HepG2 (cell line): ENCODE results near the gene MLLT1. TPM values are rescaled to one million over a fixed set of nuclear protein-coding genes. Genes with fewer than 3 reads are reported as not detected.

Experiments
- ATAC-seq: fragments of 200-7000 bp; cut with Tn5 transposase; 3 replicates; pipeline ENCODE4 v1.9.1; 2020; ENCODE audit warnings: mild to moderate bottlenecking, moderate library complexity
- BruUV-seq: library from RNA; stranded (reverse); fragments of 400-500 nt; replicated peaks from 2 replicates; lab custom pipeline; 2021; lab: Mats Ljungman, UMichigan
- CTCF ChIA-PET: fragments of 300-600 bp; formaldehyde crosslinking; extraction: SDS; loops from one replicate; lab custom pipeline; 2021; ENCODE audit warnings: low total read pairs, inconsistent platforms, low intra/inter-chr PET ratio; lab: Yijun Ruan, JAX
- POLR2A ChIA-PET: fragments of 350-600 bp; sonication (Branson Sonifier 250); formaldehyde crosslinking; loops from one replicate; lab custom pipeline; 2020; ENCODE audit warnings: antibody characterized with exemption, inconsistent platforms; lab: Yijun Ruan, JAX
- DNase-seq: peaks from one replicate; pipeline ENCODE4 v3.0.0-alpha.2; 2015; ENCODE audit warnings: low spot score
- FAIRE-seq: peaks from 3 replicates; lab custom pipeline; 2011; peaks lifted over from hg19 to GRCh38; lab: Jason Lieb, UNC
- H2AFZ ChIP-seq: one replicate; pipeline ENCODE4 v1.6.1; 2011; ENCODE audit warnings: low read length, inconsistent platforms
- H3K27ac ChIP-seq: fragments of 300-600 bp; 3 replicates; pipeline ENCODE4 v1.8.0; 2011; ENCODE audit warnings: mixed run types, mild to moderate bottlenecking, mixed read lengths, low read length, inconsistent platforms; ENCODE audit not compliant: insufficient read depth; ENCODE audit errors: extremely low read length
- H3K27me3 ChIP-seq, 2 experiments: fragments of 200-600 bp in 1 of 2; 2 replicates in 1 of 2; 3 replicates in 1 of 2; pipeline versions ENCODE4 v1.6.0 to v1.8.0; 2011; ENCODE audit warnings: low read length in 2 of 2, mild to moderate bottlenecking in 2 of 2, moderate library complexity in 2 of 2, inconsistent platforms in 1 of 2; ENCODE audit not compliant: insufficient read depth in 2 of 2, control insufficient read depth in 1 of 2
- H3K36me3 ChIP-seq, 2 experiments: fragments of 200-600 bp in 1 of 2; replicated peaks in 1 of 2; 2 replicates in 1 of 2; 3 replicates in 1 of 2; pipeline versions ENCODE4 v1.5.1 to v1.8.0; 2011; ENCODE audit warnings: low read length in 2 of 2, inconsistent platforms in 1 of 2; ENCODE audit not compliant: insufficient read depth in 2 of 2, control insufficient read depth in 1 of 2
- H3K4me1 ChIP-seq: 2 replicates; pipeline ENCODE4 v1.5.1; 2012; ENCODE audit warnings: low read length, inconsistent platforms; ENCODE audit not compliant: insufficient read depth
- H3K4me2 ChIP-seq: 2 replicates; pipeline ENCODE4 v1.6.0; 2011; ENCODE audit warnings: low read depth, low read length, inconsistent platforms
- H3K4me3 ChIP-seq, 3 experiments: fragments of 200-600 bp in 1 of 3; sonication (generic), shearing (Covaris generic) in 1 of 3; replicated peaks in 1 of 3; 2 replicates each; pipeline ENCODE4 v1.5.1; 2011 to 2016; ENCODE audit warnings: low read length in 3 of 3, inconsistent platforms in 2 of 3, low read depth in 2 of 3, mild to moderate bottlenecking in 2 of 3, control low read depth in 1 of 3, mixed read lengths in 1 of 3; ENCODE audit not compliant: insufficient read depth in 1 of 3
- H3K79me2 ChIP-seq: one replicate; pipeline ENCODE4 v1.6.1; 2011; ENCODE audit warnings: low read length, inconsistent platforms; ENCODE audit not compliant: insufficient read depth
- H3K9ac ChIP-seq: 2 replicates; pipeline ENCODE4 v1.6.0; 2011; ENCODE audit warnings: mild to moderate bottlenecking, low read depth, low read length, inconsistent platforms; ENCODE audit not compliant: insufficient read depth
- H3K9me3 ChIP-seq: 2 replicates; pipeline ENCODE4 v1.5.1; 2012; ENCODE audit warnings: mild to moderate bottlenecking, low read length
- H4K20me1 ChIP-seq: 2 replicates; pipeline ENCODE4 v1.6.0; 2011; ENCODE audit warnings: inconsistent platforms, mild to moderate bottlenecking, low read length, moderate library complexity; ENCODE audit not compliant: insufficient read depth
- JARID2 ChIP-seq: sonication (generic); formaldehyde crosslinking; IDR thresholded peaks from 2 replicates; pipeline ENCODE4 v1.8.1; 2023; ENCODE audit warnings: missing genetic modification reagents, inconsistent platforms; ENCODE audit not compliant: insufficient replicate concordance
- MATR3 ChIP-seq: sonication (generic); formaldehyde crosslinking; IDR thresholded peaks from 2 replicates; pipeline ENCODE4 v1.4.0; 2020; ENCODE audit warnings: missing genetic modification reagents
- ZNF629 ChIP-seq: sonication (generic); formaldehyde crosslinking; conservative IDR thresholded peaks from 2 replicates; pipeline ENCODE4 v1.5.0; 2020; ENCODE audit warnings: missing genetic modification reagents
- ZNF75D ChIP-seq: sonication (generic); formaldehyde crosslinking; IDR thresholded peaks from 2 replicates; pipeline ENCODE4 v1.8.1; 2023; ENCODE audit warnings: missing genetic modification reagents, mild to moderate bottlenecking, borderline replicate concordance
- ZNF780A ChIP-seq: sonication (generic); formaldehyde crosslinking; IDR thresholded peaks from 2 replicates; pipeline ENCODE4 v1.8.0; 2022; ENCODE audit warnings: mild to moderate bottlenecking, missing genetic modification reagents, moderate library complexity
- WGBS: methylation state at CpG from one replicate; pipeline ENCODE4 v1.1.6; 2017; ENCODE audit warnings: low lambda C conversion rate; 5-methylcytosine and 5-hydroxymethylcytosine counted together
- in situ Hi-C: cut with HindIII; loops from 2 replicates; pipeline ENCODE4 v1.10.0; 2017; ENCODE audit warnings: low pct_unique_long_range_greater_than_20kb; ENCODE audit not compliant: extremely low pct_ligation_motif_present
- intact Hi-C: fragments of 100-400 bp; cut with micrococcal nuclease; formaldehyde crosslinking; loops from one replicate; pipeline ENCODE4 v1.10.0; 2022; ENCODE audit not compliant: unreplicated experiment
- polyA plus RNA-seq, 8 experiments: library from polyadenylated mRNA; depleted of rRNA in 3 of 8; stranded (reverse) in 7 of 8; unstranded in 1 of 8; fragments of >200 nt; fragmentation: Illumina TruSeq in 4 of 8; extraction: Trizol in 4 of 8; gene quantifications; 2 replicates each; pipeline versions ENCODE4 v1.2.1 to v1.2.3, GENCODE V29; 2011 to 2016; ENCODE audit warnings: low read depth in 4 of 8, missing spikeins in 1 of 8, mixed read lengths in 1 of 8; ENCODE audit not compliant: insufficient read depth in 1 of 8
- total RNA-seq, 5 experiments: library from RNA; depleted of rRNA; stranded (reverse); fragments of >200 nt; fragmentation: Illumina TruSeq; extraction: Trizol; gene quantifications; 2 replicates each; pipeline ENCODE4 v1.2.3, GENCODE V29; 2016; ENCODE audit warnings: low read depth in 1 of 5

Gene MLLT1
- total and polyA plus RNA-seq, 2 of the 13 experiments (the other 11 are each of a cell fraction or from before 2014, with no cell fraction given), result 11.7 to 12.2 TPM

DNA sequence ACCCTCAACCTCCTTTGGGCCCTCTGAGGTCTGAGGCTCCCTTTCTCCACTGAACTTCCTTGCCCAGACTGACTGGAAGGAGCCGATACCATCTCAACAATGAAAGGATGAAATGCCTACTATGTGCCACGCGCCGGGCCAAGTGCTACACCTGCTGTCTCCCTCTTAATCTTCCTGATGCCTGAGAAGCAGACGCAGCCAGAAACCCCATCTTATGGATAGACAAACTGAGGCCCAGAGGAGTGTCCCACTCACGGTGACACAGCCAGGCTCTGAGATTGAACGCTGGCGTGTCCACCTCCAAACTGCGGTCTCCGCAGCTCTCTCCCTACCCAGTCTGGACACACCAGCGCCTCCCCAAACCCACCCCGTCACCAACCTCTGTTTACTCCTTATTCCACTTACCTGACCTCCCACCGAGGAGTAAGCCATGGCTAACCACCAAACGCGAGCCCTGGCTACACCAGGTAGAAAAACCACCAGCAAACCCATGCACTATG lies 20.9 kb downstream of the MLLT1 start:
- CTCF ChIA-PET, result no interaction called here
- WGBS, result 99% methylated on average over 14 of the region's 15 CpGs
- in situ Hi-C loops, result no loop called here
- Histone ChIP-seq H3K9me3 (no peaks in the 10 kb centered on the region), H3K36me3 (peaks cover 25 to 68% of the 10 kb centered on the region in 2 experiments; a peak in 4 of 5 replicates), H3K4me1 (no peaks in the 10 kb centered on the region), H2AFZ (no peak overlapping the region), H3K9ac (no peak overlapping the region), H4K20me1 (peaks cover 7% of the 10 kb centered on the region; the same call in 1 of the 2 replicates), H3K27ac (no peak overlapping the region), H3K4me3 (no peak overlapping the region), H3K27me3 (no peaks in the 10 kb centered on the region), H3K4me2 (no peak overlapping the region), H3K79me2 (peaks cover 38% of the 10 kb centered on the region)
- TF ChIP-seq ZNF629 (CRISPR knock-in tag), result peak; percentile 79
- TF ChIP-seq JARID2, result no peak
- intact Hi-C loops, result no loop called here
- no peak for ATAC-seq
- FAIRE-seq, result no peak
- POLR2A ChIA-PET, result no interaction called here
- no peak for DNase-seq
- no TSS peak for BruUV-seq

DNA sequence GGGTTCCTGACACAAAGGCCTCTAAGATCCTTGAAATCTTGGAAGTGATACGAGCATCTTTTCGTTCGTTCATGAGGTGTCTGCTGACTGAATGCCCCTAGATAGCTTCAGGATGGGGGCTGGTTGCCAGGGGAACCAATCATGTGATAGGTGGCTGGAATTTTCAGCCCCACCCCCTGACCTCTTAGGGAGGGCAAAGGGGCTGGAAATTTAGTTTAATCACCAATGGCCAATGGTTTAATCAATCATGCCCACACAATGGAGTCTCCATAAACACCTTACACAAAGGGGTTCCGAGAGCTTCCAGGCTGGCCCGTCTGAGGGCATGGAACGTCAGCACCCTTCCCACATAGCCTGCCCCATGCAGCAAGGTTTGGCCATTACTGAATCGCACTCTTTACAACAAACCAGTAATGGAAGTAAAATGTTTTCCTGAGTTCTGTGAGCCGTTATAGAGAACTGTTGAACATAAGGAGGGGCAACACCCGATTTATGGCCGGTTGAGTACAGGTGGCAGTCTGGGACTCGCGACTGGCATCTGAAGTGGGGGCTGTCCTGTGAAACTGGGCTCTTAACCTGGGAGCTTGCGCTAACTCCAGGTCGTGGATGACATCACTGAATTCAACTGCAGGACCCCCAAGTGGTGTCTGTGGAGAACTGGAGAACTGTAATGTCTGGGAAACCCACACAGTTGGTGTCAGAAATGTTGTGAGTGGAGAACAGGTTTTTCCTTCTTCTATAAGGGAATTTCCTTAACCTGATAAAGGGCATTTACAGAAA lies 25.6 kb downstream of the MLLT1 start:
- no peak overlapping the region for H2AFZ ChIP-seq
- H3K79me2 ChIP-seq, result peaks cover 55% of the 10 kb centered on the region
- 85% methylated on average over 14 of the region's 14 CpGs for WGBS
- CTCF ChIA-PET, result no interaction called here
- intact Hi-C loops, result no loop called here
- TF ChIP-seq ZNF75D, result no peak
- no peak for TF ChIP-seq ZNF780A
- no peak for TF ChIP-seq MATR3 (CRISPR knock-in tag)
- DNase-seq (no peak), ATAC-seq (no peak), FAIRE-seq (no peak)
- POLR2A ChIA-PET, result no interaction called here
- H3K9ac ChIP-seq, result no peak overlapping the region
- in situ Hi-C loops, result no loop called here
- H3K36me3 ChIP-seq, result peaks cover 10 to 37% of the 10 kb centered on the region in 2 experiments; a peak in 4 of 5 replicates
- H3K9me3 ChIP-seq, result no peaks in the 10 kb centered on the region
- H3K4me1 ChIP-seq, result peaks cover 17% of the 10 kb centered on the region
- no peaks in the 10 kb centered on the region for H4K20me1 ChIP-seq
- no peak overlapping the region for H3K4me2 ChIP-seq
- H3K27ac ChIP-seq, result no peak overlapping the region
- H3K27me3 ChIP-seq, result no peaks in the 10 kb centered on the region
- no peak overlapping the region for H3K4me3 ChIP-seq
- BruUV-seq, result no TSS peak
